Kasumi-1 (cell line): ENCODE results near the gene CRIM1.

Experiments
- DNase-seq, 2 experiments: peaks; one replicate each; lab custom pipeline; 2025; lab: John Stamatoyannopoulos, UW

CRIM1 gene

GRCh38 chr2:36396878-36397539 is 41.4 kb downstream of the CRIM1 start:
- no peak for DNase-seq

GRCh38 chr2:36397728-36398413 is 42.3 kb downstream of the CRIM1 start:
- DNase-seq, result no peak

- no peak for DNase-seq
Measured at GRCh38 chr2:36399050-36399449, 43.5 kb downstream of the CRIM1 start.

GRCh38 chr2:36403675-36404230 is 48.2 kb downstream of the CRIM1 start:
- no peak for DNase-seq

- no peak for DNase-seq
Measured at GRCh38 chr2:36404318-36404717, 48.7 kb downstream of the CRIM1 start.

GRCh38 chr2:36404754-36405153 is 49.2 kb downstream of the CRIM1 start:
- DNase-seq, result no peak

GRCh38 chr2:36405183-36405582 is 49.6 kb downstream of the CRIM1 start:
- no peak for DNase-seq

- DNase-seq, result no peak
Measured at GRCh38 chr2:36406296-36406695, 50.7 kb downstream of the CRIM1 start.

GRCh38 chr2:36407413-36407812 is 51.8 kb downstream of the CRIM1 start:
- DNase-seq, result no peak

- no peak for DNase-seq
Measured at GRCh38 chr2:36408198-36408703, 52.7 kb downstream of the CRIM1 start.

GRCh38 chr2:36409335-36409734 is 53.8 kb downstream of the CRIM1 start:
- no peak for DNase-seq

- no peak for DNase-seq
Measured at GRCh38 chr2:36409935-36410334, 54.4 kb downstream of the CRIM1 start.

- DNase-seq, result no peak
Measured at GRCh38 chr2:36410681-36411080, 55.1 kb downstream of the CRIM1 start.

- DNase-seq, result no peak
Measured at GRCh38 chr2:36411962-36412444, 56.4 kb downstream of the CRIM1 start.

- DNase-seq, result no peak
Measured at GRCh38 chr2:36413218-36413617, 57.6 kb downstream of the CRIM1 start.

- DNase-seq, result no peak
Measured at GRCh38 chr2:36414307-36414706, 58.7 kb downstream of the CRIM1 start.

GRCh38 chr2:36415381-36416022 is 59.9 kb downstream of the CRIM1 start:
- DNase-seq, result no peak

- no peak for DNase-seq
Measured at GRCh38 chr2:36416370-36417165, 61.0 kb downstream of the CRIM1 start.

- DNase-seq, result no peak
Measured at GRCh38 chr2:36420569-36421181, 65.1 kb downstream of the CRIM1 start.

- DNase-seq, result no peak
Measured at GRCh38 chr2:36421379-36421778, 65.8 kb downstream of the CRIM1 start.

GRCh38 chr2:36423172-36423571 is 67.6 kb downstream of the CRIM1 start:
- DNase-seq, result no peak
